Measurements from ENCODE around the gene MBP.

DNA sequence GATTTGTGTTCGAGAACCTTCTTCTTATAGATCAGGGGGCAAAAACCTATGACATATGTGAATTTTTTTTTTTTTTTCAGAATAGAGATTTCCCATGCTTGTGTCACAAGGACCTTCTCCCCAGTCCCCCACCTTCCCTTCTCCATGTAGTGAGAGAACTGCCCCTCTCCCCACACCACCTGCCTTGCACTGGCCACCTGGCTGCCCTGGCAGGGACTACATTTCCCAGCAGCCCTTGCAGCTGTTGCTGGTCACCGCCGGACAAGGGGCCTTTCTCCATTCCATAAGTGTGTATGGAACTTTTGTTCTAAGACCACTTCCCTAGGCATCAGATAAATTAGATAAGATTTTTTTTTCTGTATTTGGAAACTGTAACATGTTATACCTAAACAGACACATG lies 22.2 kb downstream of the MBP start:
- TF ChIP-seq, protein P1, sequence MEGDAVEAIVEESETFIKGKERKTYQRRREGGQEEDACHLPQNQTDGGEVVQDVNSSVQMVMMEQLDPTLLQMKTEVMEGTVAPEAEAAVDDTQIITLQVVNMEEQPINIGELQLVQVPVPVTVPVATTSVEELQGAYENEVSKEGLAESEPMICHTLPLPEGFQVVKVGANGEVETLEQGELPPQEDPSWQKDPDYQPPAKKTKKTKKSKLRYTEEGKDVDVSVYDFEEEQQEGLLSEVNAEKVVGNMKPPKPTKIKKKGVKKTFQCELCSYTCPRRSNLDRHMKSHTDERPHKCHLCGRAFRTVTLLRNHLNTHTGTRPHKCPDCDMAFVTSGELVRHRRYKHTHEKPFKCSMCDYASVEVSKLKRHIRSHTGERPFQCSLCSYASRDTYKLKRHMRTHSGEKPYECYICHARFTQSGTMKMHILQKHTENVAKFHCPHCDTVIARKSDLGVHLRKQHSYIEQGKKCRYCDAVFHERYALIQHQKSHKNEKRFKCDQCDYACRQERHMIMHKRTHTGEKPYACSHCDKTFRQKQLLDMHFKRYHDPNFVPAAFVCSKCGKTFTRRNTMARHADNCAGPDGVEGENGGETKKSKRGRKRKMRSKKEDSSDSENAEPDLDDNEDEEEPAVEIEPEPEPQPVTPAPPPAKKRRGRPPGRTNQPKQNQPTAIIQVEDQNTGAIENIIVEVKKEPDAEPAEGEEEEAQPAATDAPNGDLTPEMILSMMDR (conservative IDR thresholded peaks at IDR 0.05; ENCODE audit: low read depth, low read length): no peak
- TF ChIP-seq EZH2phosphoT487 (IDR thresholded peaks at IDR 0.05; ENCODE audit: borderline replicate concordance, low read length): no peak
- TF ChIP-seq EZH2 (IDR thresholded peaks at IDR 0.05; ENCODE audit: low read length, unreplicated experiment): no peak

All from PC-3 (cell line).